MM.1S (cell line): ENCODE results near the gene VSTM4.

Source experiments
- EZH2 ChIP-seq: fragments of 300-600 bp; sonication (generic); optimal IDR thresholded peaks from 2 replicates; pipeline ENCODE3; 2017; ENCODE audit warnings: low read depth, mild to moderate bottlenecking, antibody characterized with exemption, low read length, mixed read lengths
- EZH2phosphoT487 ChIP-seq: fragments of 300-600 bp; sonication (generic); IDR thresholded peaks from 2 replicates; pipeline ENCODE4 v1.6.1; 2018; ENCODE audit warnings: antibody characterized with exemption, low read length
- TF ChIP-seq, protein P1 (sequence below): fragments of 300-600 bp; sonication (generic); IDR thresholded peaks from 2 replicates; pipeline ENCODE4 v1.5.1; 2016; ENCODE audit warnings: antibody characterized with exemption, low read length, mixed read lengths

DNA sequence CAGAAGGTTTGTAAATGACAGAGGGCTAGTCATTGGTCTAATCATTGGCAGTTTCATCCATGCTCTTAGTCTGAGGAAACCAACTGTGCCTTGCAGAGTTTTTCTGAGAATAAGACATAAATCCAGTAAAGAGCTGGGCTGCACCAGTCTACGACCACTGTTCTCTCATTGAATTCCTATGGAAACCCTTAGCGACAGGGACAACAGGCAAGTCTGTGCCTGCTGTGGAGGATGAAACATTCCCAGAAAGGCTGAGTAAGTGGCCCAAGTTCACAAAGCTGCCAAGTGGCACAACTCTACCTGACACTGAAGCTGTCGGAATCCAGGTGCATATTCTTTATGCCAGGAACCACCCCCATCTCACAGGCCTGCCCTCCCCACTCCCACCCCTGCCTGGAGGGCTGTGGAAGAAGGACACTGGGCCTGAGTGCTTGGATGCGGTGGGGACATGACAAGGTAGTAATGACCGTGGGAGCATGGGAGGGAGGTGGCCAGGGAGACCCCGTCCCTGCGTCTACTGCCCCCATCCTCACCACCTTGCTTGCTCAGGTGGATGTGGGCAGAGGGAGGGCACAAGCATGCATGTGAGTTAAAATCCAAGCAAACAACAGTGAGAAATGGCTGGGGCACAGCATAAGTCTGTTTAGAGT is 58.0 kb downstream of the VSTM4 start:
- TF ChIP-seq, protein P1, sequence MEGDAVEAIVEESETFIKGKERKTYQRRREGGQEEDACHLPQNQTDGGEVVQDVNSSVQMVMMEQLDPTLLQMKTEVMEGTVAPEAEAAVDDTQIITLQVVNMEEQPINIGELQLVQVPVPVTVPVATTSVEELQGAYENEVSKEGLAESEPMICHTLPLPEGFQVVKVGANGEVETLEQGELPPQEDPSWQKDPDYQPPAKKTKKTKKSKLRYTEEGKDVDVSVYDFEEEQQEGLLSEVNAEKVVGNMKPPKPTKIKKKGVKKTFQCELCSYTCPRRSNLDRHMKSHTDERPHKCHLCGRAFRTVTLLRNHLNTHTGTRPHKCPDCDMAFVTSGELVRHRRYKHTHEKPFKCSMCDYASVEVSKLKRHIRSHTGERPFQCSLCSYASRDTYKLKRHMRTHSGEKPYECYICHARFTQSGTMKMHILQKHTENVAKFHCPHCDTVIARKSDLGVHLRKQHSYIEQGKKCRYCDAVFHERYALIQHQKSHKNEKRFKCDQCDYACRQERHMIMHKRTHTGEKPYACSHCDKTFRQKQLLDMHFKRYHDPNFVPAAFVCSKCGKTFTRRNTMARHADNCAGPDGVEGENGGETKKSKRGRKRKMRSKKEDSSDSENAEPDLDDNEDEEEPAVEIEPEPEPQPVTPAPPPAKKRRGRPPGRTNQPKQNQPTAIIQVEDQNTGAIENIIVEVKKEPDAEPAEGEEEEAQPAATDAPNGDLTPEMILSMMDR = no peak
- no peak for TF ChIP-seq EZH2
- no peak for TF ChIP-seq EZH2phosphoT487
